Suprapubic skin (tissue), 4 donors: ENCODE measurements around the gene MAN2B2. TPM values are rescaled to one million over a fixed set of nuclear protein-coding genes. Genes with fewer than 3 reads are reported as not detected.
A peak's percentile ranks its signal among the peaks of the same experiment; 100 is the strongest.

Source experiments
- DNase-seq, 2 donors: peaks; one replicate each; pipeline ENCODE4 v3.0.0-alpha.2; 2019; ENCODE audit warnings: low spot score in 2 of 2
- H3K27ac ChIP-seq: fragments of 200-600 bp; sonication (generic); one replicate; pipeline ENCODE4 v1.5.1; 2019
- H3K27me3 ChIP-seq: fragments of 200-600 bp; sonication (generic); one replicate; pipeline ENCODE4 v1.5.1; 2019
- H3K36me3 ChIP-seq: fragments of 200-600 bp; sonication (generic); one replicate; pipeline ENCODE4 v1.5.1; 2019
- H3K4me1 ChIP-seq: fragments of 200-600 bp; sonication (generic); one replicate; pipeline ENCODE4 v1.5.1; 2019
- H3K4me3 ChIP-seq: fragments of 200-600 bp; sonication (generic); one replicate; pipeline ENCODE4 v1.5.1; 2019; ENCODE audit warnings: mild to moderate bottlenecking
- H3K9me3 ChIP-seq: fragments of 200-600 bp; sonication (generic); one replicate; pipeline ENCODE4 v1.5.1; 2019
- CTCF ChIP-seq, 2 donors: fragments of 200-600 bp in 1 of 2; fragments of 450-650 bp in 1 of 2; sonication (generic) in 1 of 2; IDR thresholded peaks; one replicate each; pipeline ENCODE4 v1.5.1; 2016 to 2019; ENCODE audit warnings: antibody characterized with exemption in 2 of 2, mild to moderate bottlenecking in 1 of 2, moderate library complexity in 1 of 2
- EP300 ChIP-seq: sonication (generic); formaldehyde crosslinking; IDR thresholded peaks from one replicate; pipeline ENCODE4 v1.6.1; 2017; ENCODE audit warnings: antibody characterized with exemption
- POLR2A ChIP-seq, 2 donors: fragments of 450-650 bp; IDR thresholded peaks; one replicate each; pipeline ENCODE4 v1.6.1; 2017; ENCODE audit warnings: antibody characterized with exemption in 2 of 2, mild to moderate bottlenecking in 2 of 2, moderate library complexity in 2 of 2
- POLR2AphosphoS5 ChIP-seq, 3 donors: sonication (generic); formaldehyde crosslinking; IDR thresholded peaks; one replicate each; pipeline ENCODE4 v1.6.1; 2017; ENCODE audit warnings: antibody characterized with exemption in 3 of 3
- WGBS: methylation state at CpG from one replicate; pipeline ENCODE4 v1.1.5; 2018; 5-methylcytosine and 5-hydroxymethylcytosine counted together
- total RNA-seq, 4 donors: library from RNA; depleted of rRNA; stranded (reverse); fragments of >200 nt; gene quantifications; one replicate each; pipeline ENCODE4 v1.1.0, GENCODE V29; 2016

MAN2B2 gene
- total RNA-seq, 4 donors from 2014 or later = 19.6 to 27.9 (median 25.2) TPM

DNA sequence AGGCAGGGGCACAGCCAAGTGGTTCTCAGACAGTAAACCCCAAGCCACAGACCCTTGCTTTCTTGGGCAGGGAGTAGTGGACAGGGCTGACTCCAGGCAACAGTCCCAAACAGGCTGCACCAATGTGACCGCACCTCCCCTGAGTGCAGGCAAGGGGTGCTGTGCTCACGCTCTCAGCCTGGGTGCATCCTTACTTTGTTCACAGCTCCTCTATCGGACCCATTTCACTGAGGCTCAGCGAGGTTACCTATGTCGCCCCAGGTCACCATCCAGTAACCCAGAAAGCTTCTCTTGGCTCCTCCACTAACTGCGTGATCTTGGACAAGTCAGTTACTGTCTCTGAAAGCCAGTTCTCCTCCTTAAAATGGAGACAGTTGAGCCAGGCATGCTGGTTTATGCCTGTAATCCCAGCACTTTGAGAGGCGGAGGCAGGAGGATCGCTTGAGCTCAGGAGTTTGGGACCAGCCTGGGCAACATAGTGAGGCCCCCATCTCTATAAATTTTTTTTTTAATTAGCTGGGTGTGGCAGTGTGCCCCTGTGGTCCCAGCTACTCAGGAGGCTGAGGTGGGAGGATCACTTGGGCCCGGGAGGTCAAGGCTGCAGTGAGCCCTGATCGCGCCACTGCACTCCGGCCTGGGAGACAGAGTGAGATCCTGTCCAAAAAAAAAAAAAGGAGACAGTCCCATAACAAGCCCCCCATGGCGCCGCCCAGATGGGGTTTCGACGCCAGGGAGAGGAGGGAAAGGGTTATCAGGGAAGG is 823 bp upstream of the MAN2B2 start:
- Histone ChIP-seq H3K4me1 (peaks cover 24% of the 10 kb centered on the region), H3K36me3 (peaks cover 17% of the 10 kb centered on the region), H3K4me3 (peak overlapping the region; percentile 75), H3K27me3 (no peaks in the 10 kb centered on the region), H3K9me3 (no peaks in the 10 kb centered on the region), H3K27ac (no peak overlapping the region)
- no peak for TF ChIP-seq CTCF (IDR thresholded peaks at IDR 0.05)
- no peak for TF ChIP-seq POLR2A (IDR thresholded peaks at IDR 0.05)
- no peak for TF ChIP-seq EP300
- no peak for TF ChIP-seq POLR2AphosphoS5 (IDR thresholded peaks at IDR 0.05)
- no peak for DNase-seq
- WGBS = 59% methylated on average over 12 of the region's 16 CpGs

DNA sequence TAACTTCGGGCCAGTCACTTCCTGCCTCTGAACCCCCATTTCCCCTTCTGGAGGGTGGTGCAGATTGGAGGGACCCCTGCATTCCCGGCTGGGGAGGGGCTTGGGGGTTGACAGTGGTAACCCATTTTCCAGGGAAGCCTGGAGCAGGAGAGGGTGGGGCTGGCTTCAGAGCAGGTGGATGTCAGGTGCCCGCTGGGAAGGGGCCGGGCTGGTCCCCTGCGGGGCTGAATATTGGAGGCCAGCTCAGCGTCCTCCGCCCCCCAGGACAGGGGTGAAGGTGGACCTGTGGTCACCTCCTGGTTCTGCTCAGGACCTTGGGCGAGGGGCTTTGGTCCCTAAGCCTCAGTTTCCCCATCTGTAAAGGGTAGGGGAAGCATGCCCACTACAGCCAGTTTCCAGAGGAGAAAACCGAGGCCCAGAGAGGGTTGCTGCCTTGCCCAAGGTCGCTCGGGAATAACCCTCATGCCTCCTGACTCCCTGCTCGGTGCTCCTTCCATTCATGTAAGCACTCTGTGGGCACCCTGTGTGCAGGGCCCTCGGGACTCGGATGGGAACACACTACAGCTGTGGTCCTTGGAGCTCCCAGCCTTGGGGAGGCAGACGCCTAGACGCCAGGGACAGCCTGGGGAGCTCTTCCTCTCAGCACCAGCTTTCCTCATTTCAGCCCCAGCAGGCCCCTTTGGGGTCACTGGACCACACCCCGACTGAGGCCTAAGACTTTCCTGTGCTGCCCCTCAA is 683 bp downstream of the MAN2B2 start:
- 81% methylated on average over 5 of the region's 17 CpGs for WGBS
- Histone ChIP-seq H3K36me3 (peaks cover 32% of the 10 kb centered on the region), H3K27ac (no peak overlapping the region), H3K4me1 (peaks cover 24% of the 10 kb centered on the region), H3K27me3 (no peaks in the 10 kb centered on the region), H3K4me3 (peak overlapping the region; percentile 75), H3K9me3 (no peaks in the 10 kb centered on the region)
- DNase-seq = no peak
- TF ChIP-seq POLR2A (IDR thresholded peaks at IDR 0.05) = no peak
- no peak for TF ChIP-seq CTCF (IDR thresholded peaks at IDR 0.05)
- TF ChIP-seq EP300 = no peak
- no peak for TF ChIP-seq POLR2AphosphoS5 (IDR thresholded peaks at IDR 0.05)

- Histone ChIP-seq H3K36me3 (peaks cover 35% of the 10 kb centered on the region), H3K27ac (no peak overlapping the region), H3K4me3 (no peak overlapping the region), H3K9me3 (no peaks in the 10 kb centered on the region), H3K27me3 (no peaks in the 10 kb centered on the region), H3K4me1 (peaks cover 24% of the 10 kb centered on the region)
- WGBS = 79% methylated on average over 6 of the region's 16 CpGs
- TF ChIP-seq EP300 = no peak
- TF ChIP-seq POLR2AphosphoS5 (IDR thresholded peaks at IDR 0.05) = no peak
- no peak for TF ChIP-seq CTCF (IDR thresholded peaks at IDR 0.05)
- TF ChIP-seq POLR2A (IDR thresholded peaks at IDR 0.05) = no peak
- no peak for DNase-seq
Measured at GRCh38 chr4:6576512-6576911, 1.5 kb downstream of the MAN2B2 start.

- Histone ChIP-seq H3K27me3 (no peaks in the 10 kb centered on the region), H3K36me3 (peaks cover 37% of the 10 kb centered on the region), H3K27ac (no peak overlapping the region), H3K9me3 (no peaks in the 10 kb centered on the region), H3K4me3 (no peak overlapping the region), H3K4me1 (peaks cover 24% of the 10 kb centered on the region)
- TF ChIP-seq POLR2A (IDR thresholded peaks at IDR 0.05) = no peak
- no peak for TF ChIP-seq EP300
- no peak for TF ChIP-seq POLR2AphosphoS5 (IDR thresholded peaks at IDR 0.05)
- no peak for TF ChIP-seq CTCF (IDR thresholded peaks at IDR 0.05)
- no peak for DNase-seq
- 91% methylated on average over 8 of the region's 9 CpGs for WGBS
Measured at GRCh38 chr4:6576932-6577331, 1.9 kb downstream of the MAN2B2 start.

- no peak for DNase-seq
- TF ChIP-seq POLR2AphosphoS5 (IDR thresholded peaks at IDR 0.05) (no peak), POLR2A (IDR thresholded peaks at IDR 0.05) (no peak)
- Histone ChIP-seq H3K27ac (no peak overlapping the region), H3K4me1 (peaks cover 24% of the 10 kb centered on the region), H3K27me3 (no peaks in the 10 kb centered on the region), H3K4me3 (no peak overlapping the region), H3K9me3 (no peaks in the 10 kb centered on the region), H3K36me3 (peaks cover 42% of the 10 kb centered on the region)
- WGBS = 91% methylated on average over 10 of the region's 10 CpGs
Measured at GRCh38 chr4:6577409-6577808, 2.4 kb downstream of the MAN2B2 start.
